Retinal pigment epithelial cell (primary cell): ENCODE results near the gene ESAM.

Source experiments
- DNase-seq: peaks from one replicate; pipeline ENCODE4 v3.0.0-alpha.2; 2010; ENCODE audit warnings: low read depth
- H3K4me3 ChIP-seq: 2 replicates; pipeline ENCODE4 v1.5.1; 2011; ENCODE audit warnings: mild to moderate bottlenecking, low read length, control low read depth, moderate library complexity
- TF ChIP-seq, protein P1 (sequence below): conservative IDR thresholded peaks from 2 replicates; pipeline ENCODE4 v1.5.1; 2011; ENCODE audit warnings: low read depth, low read length, control low read depth, inconsistent platforms

Gene ESAM

GRCh38 chr11:124762105-124762623, at the start of gene ESAM:
TSS of gene ESAM (minus strand) at chr11:124762290. CDS start at chr11:124762154, 136 bp downstream.
- peak within 1 kb of the TSS; percentile 57 for H3K4me3 ChIP-seq
- DNase-seq = no peak
- TF ChIP-seq, protein P1, sequence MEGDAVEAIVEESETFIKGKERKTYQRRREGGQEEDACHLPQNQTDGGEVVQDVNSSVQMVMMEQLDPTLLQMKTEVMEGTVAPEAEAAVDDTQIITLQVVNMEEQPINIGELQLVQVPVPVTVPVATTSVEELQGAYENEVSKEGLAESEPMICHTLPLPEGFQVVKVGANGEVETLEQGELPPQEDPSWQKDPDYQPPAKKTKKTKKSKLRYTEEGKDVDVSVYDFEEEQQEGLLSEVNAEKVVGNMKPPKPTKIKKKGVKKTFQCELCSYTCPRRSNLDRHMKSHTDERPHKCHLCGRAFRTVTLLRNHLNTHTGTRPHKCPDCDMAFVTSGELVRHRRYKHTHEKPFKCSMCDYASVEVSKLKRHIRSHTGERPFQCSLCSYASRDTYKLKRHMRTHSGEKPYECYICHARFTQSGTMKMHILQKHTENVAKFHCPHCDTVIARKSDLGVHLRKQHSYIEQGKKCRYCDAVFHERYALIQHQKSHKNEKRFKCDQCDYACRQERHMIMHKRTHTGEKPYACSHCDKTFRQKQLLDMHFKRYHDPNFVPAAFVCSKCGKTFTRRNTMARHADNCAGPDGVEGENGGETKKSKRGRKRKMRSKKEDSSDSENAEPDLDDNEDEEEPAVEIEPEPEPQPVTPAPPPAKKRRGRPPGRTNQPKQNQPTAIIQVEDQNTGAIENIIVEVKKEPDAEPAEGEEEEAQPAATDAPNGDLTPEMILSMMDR = no peak

DNA sequence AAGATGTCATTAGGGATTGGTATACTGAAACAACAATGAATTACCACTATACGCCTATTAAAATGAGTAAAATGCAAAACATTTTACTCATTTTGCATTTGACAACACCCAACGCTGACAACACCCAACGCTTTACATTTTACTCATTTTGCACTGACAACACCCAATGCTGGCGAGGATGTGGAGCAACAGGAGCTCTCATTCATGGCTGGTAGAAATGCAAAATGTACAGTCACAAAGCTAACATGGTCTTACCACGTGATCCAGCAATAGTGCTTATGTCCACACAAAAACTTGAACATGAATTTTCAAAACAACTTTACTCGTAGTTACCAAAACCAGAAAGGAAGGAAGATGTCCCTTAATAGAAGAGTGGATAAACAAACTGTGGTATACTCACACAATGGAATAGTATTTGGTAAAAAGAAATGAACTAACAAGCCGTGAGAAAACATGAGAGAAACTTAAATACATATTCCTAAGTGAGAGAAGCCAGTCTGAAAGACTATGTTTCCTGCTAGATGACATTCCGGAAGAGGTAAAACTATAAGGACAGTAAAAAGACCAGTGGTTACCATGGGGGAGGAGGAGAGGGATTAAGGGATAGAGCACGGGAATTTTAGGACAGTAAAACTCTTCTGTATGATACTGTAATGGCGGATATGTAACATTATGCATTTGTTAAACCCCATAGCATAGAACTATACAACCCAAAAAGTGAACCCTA, 49.5 kb upstream of the ESAM start:
- TF ChIP-seq, protein P1 = no peak
- H3K4me3 ChIP-seq = no peak overlapping the region
- DNase-seq = no peak

DNA sequence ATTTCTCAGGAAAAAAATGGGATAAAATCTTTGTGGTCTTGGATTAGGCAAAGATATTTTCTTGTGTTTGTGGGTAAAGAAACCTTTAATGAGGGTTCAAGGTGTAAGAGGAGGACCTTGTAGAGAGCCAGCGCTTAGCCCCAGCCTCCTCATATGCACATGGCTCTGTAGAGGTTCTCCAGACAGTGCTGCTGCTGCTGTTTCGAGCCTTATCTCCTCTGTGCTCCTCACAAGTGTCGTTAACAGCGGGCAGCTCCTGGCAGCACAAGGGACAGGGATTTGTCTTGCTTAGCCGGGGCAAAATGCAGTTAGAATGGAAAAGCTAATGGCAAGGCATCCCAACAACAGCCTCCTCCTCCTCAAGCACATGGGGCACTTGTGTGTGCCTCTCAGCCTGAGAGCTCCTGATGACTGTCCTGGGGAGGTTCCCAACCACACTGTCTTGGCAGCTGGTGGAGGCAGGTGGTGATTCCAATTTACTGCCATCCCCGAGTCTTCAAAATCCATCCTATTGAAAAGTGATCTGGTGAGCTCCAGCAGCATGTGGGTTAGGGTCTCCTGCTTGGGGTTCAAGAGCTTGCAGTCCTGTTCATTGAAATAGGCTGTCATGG, 45.7 kb upstream of the ESAM start:
- H3K4me3 ChIP-seq = no peak overlapping the region
- DNase-seq = no peak
- TF ChIP-seq, protein P1 = no peak

DNA sequence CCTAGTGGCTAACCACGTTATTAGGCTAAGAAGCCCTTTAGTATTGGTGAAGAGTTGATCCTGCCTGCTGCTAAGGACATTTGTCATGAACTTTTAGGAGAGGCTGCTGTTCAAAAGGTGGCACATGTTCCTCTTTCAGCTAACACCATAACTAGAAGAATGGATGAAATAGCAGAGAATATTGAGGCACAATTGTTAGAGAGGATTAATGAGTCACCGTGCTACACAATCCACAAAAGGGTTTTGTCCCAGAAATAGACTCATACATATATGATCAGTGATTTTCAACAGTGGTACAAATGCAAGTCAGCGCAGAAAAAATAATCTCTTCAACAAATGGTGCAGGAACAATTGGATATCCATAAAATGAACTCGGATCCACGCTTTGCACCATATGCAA, 45.1 kb upstream of the ESAM start:
- DNase-seq = no peak
- TF ChIP-seq, protein P1 = no peak
- no peak overlapping the region for H3K4me3 ChIP-seq

DNA sequence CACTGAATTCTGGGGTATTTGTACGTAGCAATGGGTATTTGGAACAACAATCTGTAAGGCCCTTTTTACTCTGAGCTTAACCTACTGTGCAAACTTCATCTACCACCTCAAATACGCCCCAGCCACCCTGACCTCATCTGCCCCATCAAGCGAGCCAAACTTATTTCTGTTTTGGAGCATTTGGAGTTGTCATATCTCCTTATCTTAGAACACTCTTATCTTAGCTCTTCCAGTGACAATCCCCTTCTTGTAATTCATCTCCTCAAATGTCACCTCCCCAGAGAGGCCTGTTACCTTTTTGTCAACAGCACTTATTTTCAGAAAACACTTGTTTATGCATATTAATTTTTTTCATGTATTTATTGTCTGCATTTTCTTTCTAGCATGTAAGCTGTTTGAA, 42.8 kb upstream of the ESAM start:
- no peak overlapping the region for H3K4me3 ChIP-seq
- DNase-seq = no peak
- TF ChIP-seq, protein P1 = no peak

- no peak overlapping the region for H3K4me3 ChIP-seq
- DNase-seq = no peak
- TF ChIP-seq, protein P1 = no peak
These were observed 39.7 kb upstream of the ESAM start for GRCh38 chr11:124801636-124802312.
